HG03571 (cell line): ENCODE results near the gene RAB8B.
"Not testable (repeated sequence)": the region's sequence is repeated elsewhere in the genome, so short reads cannot be mapped to it uniquely, and the experiment has no call there.

ENCODE experiments used
- ATAC-seq: cut with Tn5 transposase; IDR thresholded peaks from one replicate; pipeline ENCODE4 v1.9.1; 2021; ENCODE audit not compliant: unreplicated experiment

RAB8B gene

GRCh38 chr15:63203451-63204090 is 14.2 kb downstream of the RAB8B start:
- no peak for ATAC-seq

DNA sequence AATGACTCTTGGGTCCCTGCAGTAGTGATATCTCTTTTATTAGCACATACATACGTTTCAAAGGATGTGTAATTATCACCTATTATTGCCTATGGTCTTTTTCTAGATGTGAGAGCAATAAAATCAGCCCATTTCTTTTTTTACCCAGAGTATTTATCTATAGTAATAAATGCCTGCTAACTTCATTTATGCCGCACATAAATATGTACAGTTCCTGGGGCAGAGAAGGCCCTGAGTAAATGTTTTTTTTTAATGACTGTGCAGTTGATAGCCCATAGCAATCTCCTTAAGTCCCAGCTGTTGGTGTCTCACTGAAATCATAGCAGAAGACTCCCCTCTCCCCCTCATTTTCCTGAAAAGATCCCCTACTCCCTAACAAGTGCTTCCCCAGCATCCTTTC is 16.7 kb downstream of the RAB8B start:
- ATAC-seq, result no peak

DNA sequence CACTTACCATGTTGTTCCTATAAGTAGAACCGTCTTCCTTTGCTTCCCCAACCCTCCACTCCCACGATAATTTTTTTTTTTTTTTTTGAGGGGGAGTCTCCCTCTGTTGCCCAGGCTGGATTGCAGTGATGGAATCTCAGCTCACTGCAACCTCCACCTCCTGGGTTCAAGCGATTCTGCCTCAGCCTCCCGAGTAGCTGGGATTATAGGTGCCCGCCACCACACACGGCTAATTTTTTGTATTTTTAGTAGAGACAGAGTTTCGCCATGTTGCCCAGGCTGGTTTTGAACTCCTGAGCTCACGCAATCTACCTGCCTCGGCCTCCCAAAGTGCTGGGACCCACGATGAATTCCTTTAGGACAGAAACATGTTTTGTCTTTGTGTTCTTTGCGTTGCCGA is 19.4 kb downstream of the RAB8B start:
- not testable (repeated sequence) for ATAC-seq

GRCh38 chr15:63210151-63211091 is 21.0 kb downstream of the RAB8B start:
- no peak for ATAC-seq

GRCh38 chr15:63211092-63211490 is 21.7 kb downstream of the RAB8B start:
- ATAC-seq, result no peak

DNA sequence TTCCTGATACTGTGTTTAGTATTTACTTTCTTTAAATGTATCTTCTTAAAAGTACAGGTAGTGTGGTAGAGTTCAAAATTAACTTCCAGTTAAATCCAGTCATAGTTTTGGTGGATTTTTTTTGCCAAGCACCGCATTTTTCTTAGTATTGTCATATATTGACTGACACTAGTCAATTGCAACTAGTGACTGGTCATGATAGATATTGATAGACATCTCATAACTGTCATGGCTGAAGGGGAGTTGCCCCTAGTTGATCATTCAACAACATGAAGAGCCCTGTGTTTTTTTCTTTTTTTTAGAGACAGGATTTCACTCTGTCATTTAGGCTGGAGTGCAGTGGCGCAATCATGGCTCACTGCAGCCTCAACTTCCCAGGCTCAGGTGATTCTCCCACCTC is 22.1 kb downstream of the RAB8B start:
- no peak for ATAC-seq

GRCh38 chr15:63212050-63213004 is 22.9 kb downstream of the RAB8B start:
- peak; percentile 42 for ATAC-seq

- ATAC-seq, result no peak
Measured at GRCh38 chr15:63218100-63218808, 28.8 kb downstream of the RAB8B start.

- no peak for ATAC-seq
Measured at GRCh38 chr15:63219196-63219710, 29.8 kb downstream of the RAB8B start.

- no peak for ATAC-seq
Measured at GRCh38 chr15:63221346-63221745, 31.9 kb downstream of the RAB8B start.

DNA sequence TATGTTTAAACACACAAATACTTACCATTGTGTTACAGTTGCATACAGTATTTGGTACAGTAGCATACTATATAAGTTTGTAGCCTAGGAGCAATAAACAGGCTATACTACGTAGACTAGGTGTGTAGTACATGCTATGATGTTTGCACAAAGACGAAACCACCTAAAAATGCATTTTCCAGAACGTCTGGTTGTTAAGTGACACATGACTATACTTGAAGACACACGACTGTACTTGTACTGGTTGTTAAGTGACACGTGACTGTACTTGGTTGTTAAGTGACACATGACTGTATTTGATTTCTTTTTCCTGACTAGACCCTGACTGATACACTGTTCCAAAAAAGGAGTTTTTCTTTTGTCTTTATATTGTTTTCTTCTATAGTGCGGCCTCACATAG is 34.1 kb downstream of the RAB8B start:
- ATAC-seq, result no peak

DNA sequence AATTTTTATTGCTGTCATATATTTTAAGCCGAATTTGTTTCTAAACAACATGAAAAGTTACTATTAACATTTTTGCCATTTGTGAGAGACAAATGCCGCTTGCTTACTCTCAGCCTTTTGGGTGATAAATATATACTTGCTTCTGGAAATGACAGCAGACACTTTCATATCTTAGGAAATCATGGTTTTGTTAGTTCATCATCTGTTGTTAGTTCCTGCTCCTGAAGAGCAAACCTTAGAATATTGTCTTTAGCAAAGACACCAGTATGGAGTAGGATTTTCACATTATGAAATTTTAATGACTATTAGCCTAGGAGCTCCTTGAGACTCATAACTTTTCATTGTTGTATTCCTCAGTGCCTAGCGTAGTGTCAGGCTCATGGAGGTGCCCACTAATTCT is 36.0 kb downstream of the RAB8B start:
- ATAC-seq, result no peak

- no peak for ATAC-seq
Measured at GRCh38 chr15:63226155-63226883, 36.9 kb downstream of the RAB8B start.

DNA sequence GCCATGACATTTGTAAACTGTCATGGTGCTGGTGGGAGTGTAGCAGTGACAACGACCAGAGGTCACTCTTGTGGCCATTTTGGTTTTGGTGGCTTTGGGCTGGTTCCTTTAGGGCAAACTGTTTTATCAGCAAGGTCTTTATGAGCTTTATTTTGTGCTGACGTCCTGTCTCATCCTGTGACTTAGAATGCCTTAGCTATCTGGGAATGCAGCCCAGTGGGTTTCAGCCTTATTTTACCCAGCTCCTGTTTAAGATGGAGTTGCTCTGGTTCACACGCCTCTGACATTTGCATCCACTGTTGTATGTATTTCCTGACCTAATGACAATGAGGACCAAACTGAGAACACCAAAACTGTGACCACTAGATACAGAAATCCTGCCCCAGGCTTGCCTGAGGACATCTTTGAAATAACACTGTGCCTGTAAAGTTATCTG is 37.6 kb downstream of the RAB8B start:
- no peak for ATAC-seq

- ATAC-seq, result no peak
Measured at GRCh38 chr15:63227689-63228088, 38.3 kb downstream of the RAB8B start.

DNA sequence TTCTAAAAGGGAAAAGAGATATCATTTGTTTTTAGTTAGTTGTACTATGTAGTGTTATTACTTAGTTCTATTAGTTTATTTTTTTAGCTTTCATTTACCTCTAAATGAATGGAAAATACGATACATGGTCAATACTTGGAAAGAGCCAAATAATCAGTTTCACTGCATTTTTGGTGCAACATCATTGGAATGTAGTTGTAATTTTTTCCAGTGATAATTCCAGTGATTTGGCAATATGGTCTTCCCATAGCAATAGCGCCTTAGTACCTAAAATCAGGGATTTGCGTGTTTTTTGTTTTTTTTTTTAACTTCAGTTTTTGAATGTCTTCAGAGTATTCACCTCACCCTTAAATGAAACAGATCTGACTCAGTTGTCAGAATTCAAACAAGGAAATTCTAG is 41.8 kb downstream of the RAB8B start:
- no peak for ATAC-seq

DNA sequence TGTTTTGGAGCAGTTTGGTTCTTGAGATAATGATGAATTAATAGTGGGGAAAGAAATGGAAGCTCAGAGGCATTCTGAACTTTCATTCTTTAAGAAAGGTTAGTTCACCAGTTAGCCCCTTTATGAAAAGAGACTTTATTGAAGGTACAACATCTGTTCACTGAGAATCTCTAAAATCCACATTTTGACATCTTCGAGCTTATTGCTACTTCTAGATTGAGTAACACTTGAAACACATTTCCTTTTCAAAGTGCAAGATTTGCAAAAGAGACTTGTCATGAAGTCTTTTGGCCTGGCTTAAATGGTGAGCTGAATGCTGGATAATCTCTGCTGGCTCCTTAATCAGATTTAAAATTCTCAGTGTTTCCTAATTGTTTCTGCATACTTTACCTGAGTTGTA is 42.3 kb downstream of the RAB8B start:
- no peak for ATAC-seq

GRCh38 chr15:63232405-63232804 is 43.0 kb downstream of the RAB8B start:
- no peak for ATAC-seq

DNA sequence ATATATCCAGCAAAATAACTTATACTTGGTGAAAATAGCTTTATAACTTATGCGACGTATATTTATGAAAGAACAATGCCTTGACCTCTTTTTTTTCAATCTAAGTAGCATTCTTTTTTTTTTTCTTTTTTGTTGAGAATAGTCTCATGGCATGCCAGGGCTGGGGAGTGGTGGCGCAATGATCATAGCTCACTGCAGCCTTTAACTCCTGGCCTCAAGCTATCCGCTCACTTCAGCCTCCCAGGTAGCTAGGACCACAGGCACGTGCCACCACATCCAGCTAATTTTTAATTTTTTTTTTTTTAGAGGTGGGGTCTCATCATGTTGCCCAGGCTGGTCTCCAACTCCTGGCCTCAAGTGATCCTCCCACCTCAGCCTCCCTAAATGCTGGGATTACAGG is 43.5 kb downstream of the RAB8B start:
- ATAC-seq, result no peak
